ENCODE data around the gene TMPRSS11D.

TMPRSS11D gene

GRCh38 chr4:67883902-67884301 lies at the start of gene TMPRSS11D:
TMPRSS11D (minus strand) TSS chr4:67884002; CDS start chr4:67883933, 69 bp downstream.
- no peak for TF ChIP-seq CTCF (IDR thresholded peaks at IDR 0.05; ENCODE audit: insufficient read depth, low read depth, low read length, missing control alignments)
- DNase-seq (ENCODE audit: low read depth): no peak
- peak within 1 kb of the TSS; percentile 9 for H3K4me3 ChIP-seq (ENCODE audit: low read length)

GRCh38 chr4:67933038-67933437 lies 49.2 kb upstream of the TMPRSS11D start:
- H3K4me3 ChIP-seq (ENCODE audit: low read length): no peak overlapping the region
- TF ChIP-seq CTCF (IDR thresholded peaks at IDR 0.05; ENCODE audit: insufficient read depth, low read depth, low read length, missing control alignments): no peak
- DNase-seq (ENCODE audit: low read depth): no peak

- H3K4me3 ChIP-seq (ENCODE audit: low read length): no peak overlapping the region
- TF ChIP-seq CTCF (IDR thresholded peaks at IDR 0.05; ENCODE audit: insufficient read depth, low read depth, low read length, missing control alignments): no peak
- peak; percentile 59 for DNase-seq (ENCODE audit: low read depth)
These were observed 47.5 kb upstream of the TMPRSS11D start for GRCh38 chr4:67931256-67931655.

GRCh38 chr4:67929426-67929825 lies 45.6 kb upstream of the TMPRSS11D start:
- H3K4me3 ChIP-seq (ENCODE audit: low read length): no peak overlapping the region
- peak; percentile 96 for DNase-seq (ENCODE audit: low read depth)
- no peak for TF ChIP-seq CTCF (IDR thresholded peaks at IDR 0.05; ENCODE audit: insufficient read depth, low read depth, low read length, missing control alignments)

GRCh38 chr4:67928546-67928945 lies 44.7 kb upstream of the TMPRSS11D start:
- TF ChIP-seq CTCF (IDR thresholded peaks at IDR 0.05; ENCODE audit: insufficient read depth, low read depth, low read length, missing control alignments): no peak
- no peak overlapping the region for H3K4me3 ChIP-seq (ENCODE audit: low read length)
- peak; percentile 84 for DNase-seq (ENCODE audit: low read depth)

GRCh38 chr4:67927251-67927650 lies 43.4 kb upstream of the TMPRSS11D start:
- DNase-seq (ENCODE audit: low read depth): no peak
- TF ChIP-seq CTCF (IDR thresholded peaks at IDR 0.05; ENCODE audit: insufficient read depth, low read depth, low read length, missing control alignments): no peak
- H3K4me3 ChIP-seq (ENCODE audit: low read length): no peak overlapping the region

- no peak overlapping the region for H3K4me3 ChIP-seq (ENCODE audit: low read length)
- no peak for TF ChIP-seq CTCF (IDR thresholded peaks at IDR 0.05; ENCODE audit: insufficient read depth, low read depth, low read length, missing control alignments)
- DNase-seq (ENCODE audit: low read depth): no peak
These were observed 42.7 kb upstream of the TMPRSS11D start for GRCh38 chr4:67926485-67926884.

All from epithelial cell of esophagus (primary cell).